Measurements from ENCODE around the gene TP53RK.

DNA sequence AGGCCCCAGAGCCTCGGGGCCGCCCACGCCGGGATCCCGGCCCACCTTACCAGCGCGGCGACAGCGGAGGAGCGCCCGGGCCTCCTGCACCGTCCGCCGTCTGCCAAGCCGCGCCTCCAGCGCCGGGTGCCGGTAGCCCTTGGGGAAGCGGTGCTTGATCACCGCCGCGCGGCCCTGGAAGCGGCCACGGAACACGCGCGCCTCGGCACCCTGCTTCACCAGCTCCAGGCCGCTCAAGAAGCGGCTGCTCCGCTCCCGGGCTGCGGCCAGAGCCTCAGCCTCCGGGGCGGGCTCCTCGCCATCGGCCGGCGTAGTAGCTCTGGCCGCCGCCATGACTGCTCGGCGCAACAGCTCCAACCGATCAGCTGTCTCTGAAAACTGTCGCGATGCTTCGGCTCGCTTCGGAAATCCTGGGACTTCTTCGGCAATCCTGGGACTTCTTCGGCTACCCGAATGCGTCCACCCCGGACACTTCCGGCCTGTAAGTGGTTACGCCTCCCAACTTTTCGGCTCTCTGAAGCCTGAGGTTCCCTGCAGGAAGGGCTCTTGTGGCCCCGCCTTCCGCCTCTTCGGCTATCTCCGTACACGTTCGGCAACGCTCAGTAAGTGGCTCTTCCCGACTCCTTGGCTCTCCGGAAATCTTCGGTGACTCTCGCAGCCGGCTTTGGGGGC is at the start of gene TP53RK:
- peak; percentile 67; the same call in 1 of the 2 replicates for TF ChIP-seq POLR2AphosphoS5 (IDR thresholded peaks at IDR 0.05; ENCODE audit: low read depth, low read length)
- peak; percentile 58 for TF ChIP-seq POLR2A (IDR thresholded peaks at IDR 0.05; ENCODE audit: low read depth, low read length)
